K562 (cell line): ENCODE results near the gene RGS3. TPM values are rescaled to one million over a fixed set of nuclear protein-coding genes. Genes with fewer than 3 reads are reported as not detected.

Experiments used
- ATAC-seq: fragments of 200-7000 bp; cut with Tn5 transposase; 3 replicates; pipeline ENCODE4 v1.9.1; 2020; ENCODE audit warnings: moderate library complexity
- BruUV-seq: library from RNA; stranded (reverse); fragments of 400-500 nt; replicated peaks from 2 replicates; lab custom pipeline; 2021; lab: Mats Ljungman, UMichigan
- CTCF ChIA-PET: fragments of 300-600 bp; formaldehyde crosslinking; extraction: SDS; loops from one replicate; lab custom pipeline; 2021; ENCODE audit warnings: low intra/inter-chr PET ratio; lab: Yijun Ruan, JAX
- POLR2A ChIA-PET: fragments of 300-600, 350-650 bp; sonication (Branson Sonifier 250); formaldehyde crosslinking; extraction: SDS; loops from one replicate; lab custom pipeline; 2021; ENCODE audit warnings: antibody characterized with exemption, inconsistent platforms; lab: Yijun Ruan, JAX
- DNase-seq, 4 experiments: peaks; one replicate each; pipeline versions ENCODE4 v3.0.0 to v3.0.0-alpha.2; 2011 to 2018; ENCODE audit warnings: low spot score in 3 of 4, mixed read lengths in 3 of 4; ENCODE audit errors: extremely low read depth in 1 of 4
- FAIRE-seq: peaks from 2 replicates; lab custom pipeline; 2011; peaks lifted over from hg19 to GRCh38; lab: Jason Lieb, UNC
- H2AFZ ChIP-seq: 2 replicates; pipeline ENCODE4 v1.6.0; 2011; ENCODE audit warnings: low read depth, low read length, control low read depth, inconsistent platforms
- H3K27ac ChIP-seq: fragments of 200-600 bp; 3 replicates; pipeline ENCODE4 v1.8.0; 2011; ENCODE audit warnings: low read depth, mild to moderate bottlenecking, control low read depth, inconsistent platforms, low read length, moderate library complexity, mixed read lengths; ENCODE audit errors: extremely low read depth
- H3K27me3 ChIP-seq, 2 experiments: fragments of 300-600 bp in 1 of 2; 2 replicates in 1 of 2; 3 replicates in 1 of 2; pipeline versions ENCODE4 v1.6.0 to v1.8.0; 2011; ENCODE audit warnings: inconsistent platforms in 2 of 2, low read length in 2 of 2, mild to moderate bottlenecking in 1 of 2, mixed read lengths in 1 of 2, moderate library complexity in 1 of 2; ENCODE audit not compliant: control insufficient read depth in 2 of 2, insufficient read depth in 2 of 2
- H3K36me3 ChIP-seq: fragments of 300-600 bp; 3 replicates; pipeline ENCODE4 v1.8.0; 2011; ENCODE audit warnings: mild to moderate bottlenecking, low read length, inconsistent platforms; ENCODE audit not compliant: control insufficient read depth, insufficient read depth
- H3K4me1 ChIP-seq, 2 experiments: fragments of 200-600 bp in 1 of 2; replicated peaks in 1 of 2; 2 replicates in 1 of 2; 3 replicates in 1 of 2; pipeline versions ENCODE4 v1.5.1 to v1.8.0; 2011; ENCODE audit warnings: inconsistent platforms in 2 of 2, low read length in 2 of 2, mild to moderate bottlenecking in 1 of 2, mixed read lengths in 1 of 2, moderate library complexity in 1 of 2; ENCODE audit not compliant: control insufficient read depth in 2 of 2, insufficient read depth in 2 of 2
- H3K4me2 ChIP-seq: 2 replicates; pipeline ENCODE4 v1.6.1; 2011; ENCODE audit warnings: low read length, control low read depth, inconsistent platforms, mixed read lengths; ENCODE audit not compliant: insufficient read depth
- H3K4me3 ChIP-seq: fragments of 200-600 bp; sonication (generic), shearing (Covaris generic); 2 replicates; pipeline ENCODE4 v1.5.1; 2016; ENCODE audit warnings: control low read depth, inconsistent platforms
- H3K79me2 ChIP-seq: fragments of 200-600 bp; 3 replicates; pipeline ENCODE4 v1.8.0; 2011; ENCODE audit warnings: low read length, inconsistent platforms; ENCODE audit not compliant: control insufficient read depth, insufficient read depth
- H3K9ac ChIP-seq, 2 experiments: 2 replicates each; pipeline versions ENCODE4 v1.6.0 to v1.6.1; 2011; ENCODE audit warnings: low read depth in 2 of 2, low read length in 2 of 2, control low read depth in 1 of 2, inconsistent platforms in 1 of 2, mild to moderate bottlenecking in 1 of 2, mixed read lengths in 1 of 2; ENCODE audit not compliant: insufficient read depth in 1 of 2
- H3K9me1 ChIP-seq: one replicate; pipeline ENCODE4 v1.6.0; 2011; ENCODE audit warnings: inconsistent platforms, mild to moderate bottlenecking, low read length, moderate library complexity; ENCODE audit not compliant: control insufficient read depth, insufficient read depth
- H3K9me3 ChIP-seq: replicated peaks from 2 replicates; pipeline ENCODE4 v1.5.1; 2011; ENCODE audit warnings: low read depth, low read length, inconsistent platforms; ENCODE audit not compliant: control insufficient read depth, insufficient read depth
- H4K20me1 ChIP-seq: replicated peaks from 2 replicates; pipeline ENCODE4 v1.6.1; 2011; ENCODE audit warnings: low read length, inconsistent platforms, mixed read lengths; ENCODE audit not compliant: control insufficient read depth, insufficient read depth
- EP400 ChIP-seq: fragments of 450-650 bp; IDR thresholded peaks from 2 replicates; pipeline ENCODE4 v1.6.1; 2017; ENCODE audit warnings: antibody characterized with exemption, mild to moderate bottlenecking, moderate library complexity
- PPARD ChIP-seq: fragments of 250-450 bp; sonication (Bioruptor Pico); IDR thresholded peaks from 2 replicates; pipeline ENCODE4 v1.8.0; 2022; ENCODE audit warnings: inconsistent platforms, mild to moderate bottlenecking, moderate library complexity
- STAT6 ChIP-seq: sonication (generic); formaldehyde crosslinking; IDR thresholded peaks from 2 replicates; pipeline ENCODE4 v1.8.1; 2023; ENCODE audit warnings: mild to moderate bottlenecking, missing genetic modification reagents
- XRCC4 ChIP-seq: IDR thresholded peaks from one replicate; pipeline ENCODE4 v1.6.1; 2011; ENCODE audit not compliant: insufficient read depth, insufficient read length; ENCODE audit errors: extremely low read depth
- ZNF395 ChIP-seq: fragments of 200-800 bp; sonication (Bioruptor generic); IDR thresholded peaks from 2 replicates; pipeline ENCODE4 v1.6.1; 2017; ENCODE audit warnings: missing genetic modification characterization, missing compliant biosample characterization
- WGBS: fragments of 100-300 bp; shearing (Covaris generic); methylation state at CpG from one replicate; pipeline ENCODE4 v1.1.6; 2016; ENCODE audit warnings: low coverage, mixed read lengths; ENCODE audit not compliant: insufficient coverage; ENCODE audit errors: missing lambda C conversion rate; 5-methylcytosine and 5-hydroxymethylcytosine counted together
- in situ Hi-C: fragments of 300-500 bp; cut with MboI; formaldehyde crosslinking; loops from 4 replicates; pipeline ENCODE4 v1.15.0; 2018; ENCODE audit warnings: inconsistent platforms, mixed read lengths
- intact Hi-C: fragments of 100-400 bp; cut with micrococcal nuclease; formaldehyde crosslinking; loops from 2 replicates; pipeline ENCODE4 v1.14.2; 2022
- polyA plus RNA-seq, 8 experiments: library from polyadenylated mRNA; depleted of rRNA in 4 of 8; stranded (reverse) in 5 of 8; unstranded in 3 of 8; fragments of >200 nt; fragmentation: Nextera tagmentation in 2 of 8; fragmentation: Illumina TruSeq in 1 of 8; extraction: Ambion mirVana in 2 of 8; extraction: Trizol in 1 of 8; gene quantifications; 2 replicates each; pipeline versions ENCODE4 v1.2.1 to v1.2.3, GENCODE V29; 2011 to 2014; ENCODE audit warnings: inconsistent platforms in 1 of 8, missing spikeins in 1 of 8
- total RNA-seq, 7 experiments: library from RNA; depleted of rRNA in 6 of 7; stranded (reverse); fragments of >200 nt in 6 of 7; fragmentation: Illumina TruSeq in 2 of 7; extraction: Trizol in 2 of 7; gene quantifications; 2 replicates each; pipeline versions ENCODE4 v1.2.1 to v1.2.3, GENCODE V29; 2011 to 2021; ENCODE audit warnings: low replicate concordance in 1 of 7

The RGS3 gene
- total and polyA plus RNA-seq, 9 of the 15 experiments (the other 6 are each of a cell fraction or from before 2014, with no cell fraction given) = 0.08 to 2.9 (median 0.95) TPM

- TF ChIP-seq STAT6 (CRISPR knock-in tag) (no peak), PPARD (no peak)
These were observed 177.8 kb downstream of the RGS3 start (continued) for GRCh38 chr9:113641100-113641885.

GRCh38 chr9:113644321-113644720 lies 180.8 kb downstream of the RGS3 start:
- Histone ChIP-seq H3K27me3 (peaks cover 10 to 43% of the 10 kb centered on the region in 2 experiments; a peak in 4 of 5 replicates), H3K4me2 (no peak overlapping the region), H3K9me1 (no peaks in the 10 kb centered on the region), H4K20me1 (no peaks in the 10 kb centered on the region), H3K79me2 (no peaks in the 10 kb centered on the region), H2AFZ (no peak overlapping the region), H3K9ac (no peak overlapping the region), H3K9me3 (no peaks in the 10 kb centered on the region), H3K36me3 (no peaks in the 10 kb centered on the region), H3K4me1 (no peaks in the 10 kb centered on the region), H3K27ac (no peak overlapping the region), H3K4me3 (no peak overlapping the region)
- ATAC-seq = no peak
- WGBS = 0% methylated on average over 2 of the region's 2 CpGs
- ChIA-PET CTCF (interaction anchor here (0.6 kb wide), 1 partner anchor 995 kb away, joined by 3 read pairs; no protein-coding TSS in a partner anchor), POLR2A (no interaction called here)
- FAIRE-seq = no peak
- BruUV-seq = no TSS peak
- intact Hi-C loops (no loop called here), in situ Hi-C loops (no loop called here)
- DNase-seq = no peak
- TF ChIP-seq EP400 = no peak
- TF ChIP-seq XRCC4 = no peak
- TF ChIP-seq ZNF395 (CRISPR knock-in tag) = no peak
